ENCODE results near the gene DPYD.

Gene DPYD

GRCh38 chr1:97488530-97488929 lies 432.3 kb downstream of the DPYD start:
- no peak for DNase-seq (ENCODE audit: low read depth)
- TF ChIP-seq CTCF (conservative IDR thresholded peaks at IDR 0.05; ENCODE audit: low read depth, low read length): no peak
- no peak overlapping the region for H3K4me3 ChIP-seq (ENCODE audit: low read length)

- no peak overlapping the region for H3K4me3 ChIP-seq (ENCODE audit: low read length)
- no peak for TF ChIP-seq CTCF (conservative IDR thresholded peaks at IDR 0.05; ENCODE audit: low read depth, low read length)
- no peak for DNase-seq (ENCODE audit: low read depth)
Observed at GRCh38 chr1:97482022-97482421, 438.8 kb downstream of the DPYD start.

GRCh38 chr1:97467445-97467844 lies 453.4 kb downstream of the DPYD start:
- no peak for TF ChIP-seq CTCF (conservative IDR thresholded peaks at IDR 0.05; ENCODE audit: low read depth, low read length)
- DNase-seq (ENCODE audit: low read depth): no peak
- H3K4me3 ChIP-seq (ENCODE audit: low read length): no peak overlapping the region

GRCh38 chr1:97464305-97464704 lies 456.5 kb downstream of the DPYD start:
- no peak for DNase-seq (ENCODE audit: low read depth)
- TF ChIP-seq CTCF (conservative IDR thresholded peaks at IDR 0.05; ENCODE audit: low read depth, low read length): no peak
- no peak overlapping the region for H3K4me3 ChIP-seq (ENCODE audit: low read length)

- TF ChIP-seq CTCF (conservative IDR thresholded peaks at IDR 0.05; ENCODE audit: low read depth, low read length): no peak
- H3K4me3 ChIP-seq (ENCODE audit: low read length): no peak overlapping the region
- DNase-seq (ENCODE audit: low read depth): no peak
Observed at GRCh38 chr1:97461782-97462181, 459.1 kb downstream of the DPYD start.

- DNase-seq (ENCODE audit: low read depth): peak; percentile 46
- TF ChIP-seq CTCF (conservative IDR thresholded peaks at IDR 0.05; ENCODE audit: low read depth, low read length): no peak
Observed at GRCh38 chr1:97457446-97458089, 463.3 kb downstream of the DPYD start.

GRCh38 chr1:97451944-97452343 lies 468.9 kb downstream of the DPYD start:
- no peak for DNase-seq (ENCODE audit: low read depth)
- no peak for TF ChIP-seq CTCF (conservative IDR thresholded peaks at IDR 0.05; ENCODE audit: low read depth, low read length)
- H3K4me3 ChIP-seq (ENCODE audit: low read length): no peak overlapping the region

More at GRCh38 chr1:97457446-97458089, 463.3 kb downstream of the DPYD start:
- H3K4me3 ChIP-seq (ENCODE audit: low read length): no peak overlapping the region

Measured in retinal pigment epithelial cell (primary cell).